Stimulated activated CD4-positive, alpha-beta T cell treated with anti-CD3 and anti-CD28 coated beads, Interleukin-12 subunit alpha, Interleukin-12 subunit beta, amount 100 ng/mL, for 24 hours (primary cell): Measurements from ENCODE around the gene PRKG1.
"Not testable (repeated sequence)": the region's sequence is repeated elsewhere in the genome, so short reads cannot be mapped to it uniquely, and the experiment has no call there.

Source experiments
- DNase-seq, 2 experiments: peaks; one replicate each; pipeline ENCODE4 v3.0.0-alpha.2; 2020; ENCODE audit warnings: low read depth in 2 of 2

PRKG1 gene

DNA sequence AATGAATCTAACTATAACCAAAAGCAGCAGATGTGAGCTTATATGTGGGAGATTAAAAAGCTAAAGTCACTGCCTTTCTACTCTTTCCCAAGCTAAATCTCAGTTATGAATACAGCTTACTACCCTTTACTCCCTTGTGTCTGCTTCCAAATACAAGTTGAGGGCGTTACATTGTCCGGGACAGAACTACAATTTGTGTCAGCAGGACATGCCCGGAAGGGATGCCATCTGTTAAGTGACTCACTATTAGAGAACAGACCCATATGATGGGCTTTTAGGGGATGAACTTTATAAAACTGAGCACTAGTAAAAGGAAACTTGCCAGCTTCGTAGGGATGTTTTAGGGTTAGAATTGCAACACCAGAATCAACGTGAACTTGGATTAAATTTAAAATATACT, 924.8 kb downstream of the PRKG1 start:
- no peak for DNase-seq

- DNase-seq, result no peak
These were observed 930.2 kb downstream of the PRKG1 start for GRCh38 chr10:52004342-52004949.

- no peak for DNase-seq
These were observed 932.8 kb downstream of the PRKG1 start for GRCh38 chr10:52007091-52007490.

DNA sequence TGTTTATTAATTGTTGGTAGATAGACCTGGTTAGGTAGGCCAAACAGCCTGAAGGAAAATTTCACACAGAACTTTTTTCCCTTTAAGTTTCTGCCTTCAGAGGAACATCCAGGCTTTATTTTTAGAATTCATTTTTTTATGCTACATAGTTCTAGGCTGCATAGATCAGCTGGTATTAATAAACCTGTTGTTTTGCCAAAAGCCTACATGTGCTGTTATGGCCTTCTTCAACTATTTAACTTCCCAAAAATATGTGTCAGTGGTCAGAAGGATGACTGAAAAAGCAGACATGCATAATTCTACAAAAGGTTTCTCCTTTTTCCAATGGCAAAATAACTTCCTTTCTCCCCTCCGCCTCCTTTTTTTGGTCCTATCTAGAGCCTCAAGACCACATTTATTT, 936.8 kb downstream of the PRKG1 start:
- DNase-seq, result no peak

DNA sequence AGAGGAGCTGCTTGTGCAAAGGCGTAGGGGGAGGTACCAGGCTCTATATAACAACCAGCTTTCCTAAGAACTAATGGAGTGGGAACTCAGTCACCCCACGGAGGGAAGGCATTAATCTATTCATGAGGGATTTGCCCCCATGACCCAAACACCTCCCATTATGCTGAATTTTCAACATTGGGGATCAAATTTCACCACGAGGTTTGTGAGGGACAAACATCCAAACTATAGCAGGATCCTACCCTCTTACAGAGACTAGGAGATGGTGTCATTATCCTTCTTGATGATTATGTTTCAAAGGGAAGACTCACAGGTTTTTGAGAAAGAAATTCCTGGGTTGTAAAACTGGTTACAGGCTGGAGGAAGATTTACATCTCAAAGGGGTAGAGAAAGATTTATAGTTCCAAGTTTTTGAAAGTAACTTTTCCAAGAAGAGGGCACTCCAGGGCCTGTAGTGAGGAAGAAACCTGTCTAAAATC, 944.8 kb downstream of the PRKG1 start:
- DNase-seq, result no peak

DNA sequence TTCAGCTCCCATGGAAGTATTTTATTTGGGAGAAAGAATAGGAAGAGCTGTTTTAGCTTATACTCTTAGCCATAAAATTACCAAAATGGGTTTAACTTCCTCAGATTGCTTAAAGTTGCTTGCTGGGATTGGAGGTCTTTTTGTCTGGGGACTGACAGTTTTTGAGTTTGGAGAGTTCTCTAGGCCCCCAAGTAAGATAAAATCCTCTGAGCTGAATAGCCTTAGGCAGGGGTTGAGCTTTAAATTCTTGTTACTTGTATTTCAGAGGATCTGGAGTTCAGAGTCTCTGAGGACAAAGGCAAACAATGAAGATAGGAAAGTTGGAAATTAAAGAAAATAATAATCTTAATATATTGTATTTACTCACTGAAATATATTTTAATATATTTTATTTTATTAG, 945.4 kb downstream of the PRKG1 start:
- DNase-seq, result no peak

- no peak for DNase-seq
These were observed 945.9 kb downstream of the PRKG1 start for GRCh38 chr10:52020173-52020572.

DNA sequence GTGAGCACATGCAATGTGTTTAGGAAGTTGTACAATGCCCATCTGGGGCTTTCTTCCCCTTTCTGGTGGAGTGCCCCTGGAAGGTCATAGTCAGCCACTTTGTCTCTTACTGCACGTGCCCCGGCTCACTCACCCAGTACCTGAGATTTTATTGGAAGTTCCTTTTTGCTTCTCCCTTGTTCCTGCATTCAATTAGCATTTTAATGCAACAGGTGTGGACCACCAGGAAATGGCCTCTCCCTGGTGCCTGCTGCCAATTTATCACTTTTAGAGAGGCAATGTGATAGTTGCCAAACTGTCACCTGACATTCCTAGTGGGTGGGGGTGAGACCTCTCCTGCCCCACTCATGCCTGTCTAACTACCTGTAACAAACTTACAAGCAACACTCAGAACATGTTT, 946.4 kb downstream of the PRKG1 start:
- DNase-seq, result no peak

- no peak for DNase-seq
These were observed 952.9 kb downstream of the PRKG1 start for GRCh38 chr10:52027055-52027705.

DNA sequence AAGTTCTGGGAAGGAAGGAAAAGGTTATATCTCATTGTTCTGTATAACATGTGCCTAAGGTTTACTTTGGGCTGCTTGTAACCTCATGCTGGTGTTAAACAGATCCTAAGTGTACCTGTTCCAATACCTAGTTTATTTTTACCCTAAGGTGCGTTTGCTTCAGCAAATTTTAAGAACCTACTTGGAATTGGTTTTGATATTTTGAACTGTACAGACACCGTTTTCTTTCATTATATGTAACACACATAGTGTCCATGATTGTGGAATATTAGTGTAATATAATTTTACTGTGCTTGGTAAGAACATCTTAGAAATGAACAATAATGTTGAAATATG, 954.2 kb downstream of the PRKG1 start:
- DNase-seq, result no peak

DNA sequence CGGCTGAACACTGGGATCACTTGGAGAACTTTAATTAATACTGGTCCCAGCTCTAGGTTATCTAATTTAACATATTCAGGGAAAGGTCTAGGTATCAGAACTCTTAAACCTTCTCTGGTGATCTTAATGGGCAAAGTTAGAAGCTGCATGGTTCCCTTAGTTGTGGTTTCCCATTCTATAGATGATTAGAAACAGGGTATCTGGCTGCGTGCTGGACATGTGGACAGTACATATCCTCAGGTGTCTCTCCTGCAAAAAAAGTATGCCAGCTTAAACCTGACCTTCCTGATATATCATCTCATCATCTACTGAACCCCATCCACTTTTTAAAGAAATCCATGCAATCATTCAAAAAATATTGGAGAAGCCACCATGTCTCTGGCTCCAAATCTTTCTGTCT, 955.3 kb downstream of the PRKG1 start:
- no peak for DNase-seq

- DNase-seq, result no peak
These were observed 955.9 kb downstream of the PRKG1 start for GRCh38 chr10:52030051-52030790.

DNA sequence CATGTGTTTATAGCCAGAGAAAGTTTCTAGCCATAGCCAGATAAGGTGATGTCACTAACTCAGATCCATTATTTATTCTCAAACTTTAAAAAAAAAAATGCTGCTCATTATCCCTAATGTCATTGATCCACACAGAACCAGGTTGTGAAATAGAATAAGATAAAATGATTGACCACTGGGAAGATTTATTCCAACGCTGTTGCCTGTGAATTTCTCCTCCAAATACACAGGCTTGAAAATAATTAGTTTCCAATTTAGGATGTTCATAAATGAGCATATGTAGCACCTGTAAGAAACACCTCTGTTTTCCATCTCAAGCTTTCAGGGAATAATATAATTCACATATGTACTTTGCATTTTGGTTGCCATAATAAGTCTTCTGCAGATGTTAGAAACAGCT, 956.7 kb downstream of the PRKG1 start:
- no peak for DNase-seq

GRCh38 chr10:52031771-52032170, 957.5 kb downstream of the PRKG1 start:
- DNase-seq, result no peak

DNA sequence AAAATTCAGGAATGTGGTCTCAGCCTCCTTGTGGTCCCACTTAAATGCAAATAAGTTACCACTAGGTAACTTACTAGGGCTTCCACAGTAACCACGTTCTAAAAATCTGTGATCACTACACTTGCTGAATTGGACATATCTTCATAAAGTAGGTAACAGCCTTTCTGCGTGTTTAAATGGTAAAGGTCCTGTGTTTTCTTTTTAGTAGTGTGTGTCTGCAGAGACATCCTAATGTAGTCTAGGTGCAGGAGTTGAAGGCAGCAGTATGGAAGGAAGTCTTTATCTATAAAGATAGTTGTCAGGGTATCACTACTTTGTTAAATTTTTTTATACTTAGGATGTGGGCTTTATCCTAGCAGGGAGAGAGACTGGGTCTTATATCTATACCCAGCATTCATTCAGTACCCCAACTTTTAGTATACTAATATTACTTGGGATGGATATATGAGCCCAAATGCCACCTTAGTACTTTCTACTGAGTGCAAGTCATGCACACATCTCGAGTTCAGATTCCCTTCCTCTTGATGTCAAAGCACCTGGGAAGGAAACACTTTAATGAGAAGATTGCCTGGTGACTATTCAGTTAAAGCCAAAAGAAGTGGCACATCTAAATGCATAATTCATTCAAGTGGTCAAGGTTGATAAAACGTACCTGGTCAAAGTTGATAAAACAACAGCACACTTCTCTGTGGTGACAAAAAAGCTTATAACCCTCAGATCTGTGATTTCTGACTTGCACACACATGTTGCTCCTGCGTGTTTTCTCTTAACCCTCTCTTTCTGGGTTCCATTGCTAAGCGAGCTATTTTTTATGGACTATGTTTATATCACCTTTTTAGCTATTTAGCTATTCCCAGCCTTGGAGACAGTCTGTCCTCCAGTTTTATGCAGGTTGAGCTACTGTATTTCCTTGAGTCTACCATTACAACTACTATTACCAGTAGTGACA, 958.7 kb downstream of the PRKG1 start:
- no peak for DNase-seq

- DNase-seq, result not testable (repeated sequence)
These were observed 964.9 kb downstream of the PRKG1 start for GRCh38 chr10:52039002-52039793.

DNA sequence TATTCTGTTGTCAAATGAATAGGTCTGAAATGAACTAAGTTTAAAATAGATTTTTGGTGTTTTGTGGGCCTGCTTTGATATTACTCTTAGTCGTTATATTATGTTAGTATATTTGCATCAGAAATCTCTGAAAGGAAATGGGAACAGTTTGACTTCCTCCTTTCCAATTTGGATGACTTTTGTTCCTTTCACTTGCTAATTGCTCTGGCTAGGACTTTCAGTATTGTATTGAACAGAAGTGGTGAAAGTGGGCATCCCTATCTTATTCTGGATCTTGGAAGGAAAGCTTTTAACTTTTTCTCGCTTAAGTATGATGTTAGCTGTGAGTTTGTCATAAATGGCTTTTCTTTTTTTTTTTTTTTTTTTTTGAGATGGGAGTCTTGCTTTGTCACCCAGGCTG, 966.2 kb downstream of the PRKG1 start:
- no peak for DNase-seq

- DNase-seq, result no peak
These were observed 969.5 kb downstream of the PRKG1 start for GRCh38 chr10:52043811-52044210.

GRCh38 chr10:52048051-52048450, 973.8 kb downstream of the PRKG1 start:
- no peak for DNase-seq

GRCh38 chr10:52050429-52051047, 976.3 kb downstream of the PRKG1 start:
- DNase-seq, result no peak

DNA sequence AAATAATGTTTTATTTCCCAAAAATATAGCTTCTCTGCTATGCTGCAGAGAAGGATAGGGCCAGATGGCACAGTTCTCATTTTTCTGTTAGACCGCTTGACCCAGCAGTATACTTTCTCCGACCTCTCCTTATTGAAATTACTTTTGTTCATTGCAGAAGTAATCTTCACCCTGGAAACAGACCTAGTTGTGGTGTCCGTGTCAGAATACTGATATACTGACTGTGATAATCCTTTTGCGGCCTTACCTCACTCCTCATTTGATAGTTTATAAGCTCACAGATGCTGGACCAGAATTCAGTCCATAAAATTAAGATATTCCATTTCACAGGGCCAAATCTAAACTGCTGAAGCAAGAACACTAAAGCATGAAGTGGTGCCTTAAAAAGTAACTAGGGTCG, 979.2 kb downstream of the PRKG1 start:
- no peak for DNase-seq
